ENCODE measurements around the gene COPZ1. TPM values are rescaled to one million over a fixed set of nuclear protein-coding genes. Genes with fewer than 3 reads are reported as not detected.

The COPZ1 gene
- total and polyA plus RNA-seq, 2 donors (not counting 3 experiments of a cell fraction or from before 2014, with no cell fraction given): 143 to 174 TPM

- POLR2A ChIA-PET: interaction anchor here (1.1 kb wide), 1 partner anchor 44 kb away, joined by 3 read pairs; no protein-coding TSS in a partner anchor
- Histone ChIP-seq H3K4me1 (ENCODE audit: control insufficient read depth, extremely low read depth, insufficient read depth, low read length) (no peaks in the 10 kb centered on the region), H3K4me3 (replicated peaks in 1 of 3; ENCODE audit: insufficient read depth in 1 of 3, low read depth in 1 of 3, low read length in 3 of 3) (no peak overlapping the region), H3K27ac (ENCODE audit: insufficient read depth, low read depth, low read length) (no peak overlapping the region), H3K36me3 (ENCODE audit: control insufficient read depth in 2 of 2, extremely low read depth in 1 of 2, insufficient read depth in 2 of 2, low read length in 2 of 2) (peaks cover 53 to 55% of the 10 kb centered on the region in 2 experiments), H3K9me1 (replicated peaks; ENCODE audit: control insufficient read depth, extremely low read depth, insufficient read depth, low read length) (no peaks in the 10 kb centered on the region), H3K27me3 (ENCODE audit: control insufficient read depth in 2 of 2, insufficient read depth in 2 of 2, low read length in 2 of 2) (no peaks in the 10 kb centered on the region), H3K4me2 (ENCODE audit: insufficient read depth, low read length) (no peak overlapping the region), H2AFZ (ENCODE audit: low read depth, low read length) (no peak overlapping the region), H3K9ac (replicated peaks; ENCODE audit: extremely low read depth, insufficient read depth, low read length) (no peak overlapping the region), H4K20me1 (replicated peaks; ENCODE audit: control insufficient read depth, extremely low read depth, insufficient read depth, low read length) (peaks cover 2% of the 10 kb centered on the region), H3K79me2 (ENCODE audit: control insufficient read depth, insufficient read depth, low read length) (peaks cover 15% of the 10 kb centered on the region), H3K9me3 (replicated peaks; ENCODE audit: control insufficient read depth, insufficient read depth, low read length) (no peaks in the 10 kb centered on the region)
- dilution Hi-C loops (cut with MboI; ENCODE audit: extremely low pct_ligation_motif_present, low sequenced_read_pairs): no loop called here
- no peak for FAIRE-seq
- intact Hi-C loops (cut with micrococcal nuclease): no loop called here
- no peak for DNase-seq (ENCODE audit: low read depth, low spot score)
- CTCF ChIA-PET: interaction anchor here (1.4 to 12.1 kb wide), 4 partner anchors 8 to 47 kb away, joined by 4 to 517 read pairs (median 5); no protein-coding TSS in a partner anchor
- TF ChIP-seq JUN (IDR thresholded peaks at IDR 0.05; ENCODE audit: borderline replicate concordance, insufficient read depth, insufficient read length, low read depth) (no peak), MYC (IDR thresholded peaks at IDR 0.05; ENCODE audit: low read depth, low read length) (no peak), EZH2 (IDR thresholded peaks at IDR 0.05; ENCODE audit: borderline replicate concordance, low read depth, low read length, severe bottlenecking) (no peak), GATA2 (IDR thresholded peaks at IDR 0.05; ENCODE audit: insufficient read depth, insufficient read length, low read depth, low read length) (no peak), FOS (IDR thresholded peaks at IDR 0.05; ENCODE audit: borderline replicate concordance, insufficient read depth, low read length) (no peak), MAX (IDR thresholded peaks at IDR 0.05; ENCODE audit: insufficient read depth, insufficient read length) (no peak), POLR2A (IDR thresholded peaks at IDR 0.05; ENCODE audit: low read depth, low read length) (no peak), POLR2AphosphoS5 (IDR thresholded peaks at IDR 0.05; ENCODE audit: insufficient read depth, low read depth, low read length) (no peak)
- no TSS peak for BruUV-seq (replicated peaks)
These were observed 70.1 kb downstream of the COPZ1 start for GRCh38 chr12:54394986-54395385.

GRCh38 chr12:54395545-54395944 lies 70.6 kb downstream of the COPZ1 start:
- Histone ChIP-seq H3K27me3 (ENCODE audit: control insufficient read depth in 2 of 2, insufficient read depth in 2 of 2, low read length in 2 of 2) (no peaks in the 10 kb centered on the region), H3K4me2 (ENCODE audit: insufficient read depth, low read length) (no peak overlapping the region), H3K9me1 (replicated peaks; ENCODE audit: control insufficient read depth, extremely low read depth, insufficient read depth, low read length) (no peaks in the 10 kb centered on the region), H3K9me3 (replicated peaks; ENCODE audit: control insufficient read depth, insufficient read depth, low read length) (no peaks in the 10 kb centered on the region), H4K20me1 (replicated peaks; ENCODE audit: control insufficient read depth, extremely low read depth, insufficient read depth, low read length) (peaks cover 2% of the 10 kb centered on the region), H3K4me3 (replicated peaks in 1 of 3; ENCODE audit: insufficient read depth in 1 of 3, low read depth in 1 of 3, low read length in 3 of 3) (no peak overlapping the region), H3K9ac (replicated peaks; ENCODE audit: extremely low read depth, insufficient read depth, low read length) (no peak overlapping the region), H3K79me2 (ENCODE audit: control insufficient read depth, insufficient read depth, low read length) (peaks cover 16% of the 10 kb centered on the region), H3K4me1 (ENCODE audit: control insufficient read depth, extremely low read depth, insufficient read depth, low read length) (no peaks in the 10 kb centered on the region), H3K36me3 (ENCODE audit: control insufficient read depth in 2 of 2, extremely low read depth in 1 of 2, insufficient read depth in 2 of 2, low read length in 2 of 2) (peaks cover 57 to 60% of the 10 kb centered on the region in 2 experiments), H3K27ac (ENCODE audit: insufficient read depth, low read depth, low read length) (no peak overlapping the region), H2AFZ (ENCODE audit: low read depth, low read length) (no peak overlapping the region)
- dilution Hi-C loops (cut with MboI; ENCODE audit: extremely low pct_ligation_motif_present, low sequenced_read_pairs): no loop called here
- ChIA-PET POLR2A (interaction anchor here (1.1 kb wide), 1 partner anchor 44 kb away, joined by 3 read pairs; no protein-coding TSS in a partner anchor), CTCF (interaction anchor here (0.7 to 12.1 kb wide), 7 partner anchors 8 to 46 kb away, joined by 3 to 517 read pairs (median 5); no protein-coding TSS in a partner anchor)
- FAIRE-seq (peak; percentile 66), DNase-seq (ENCODE audit: low read depth, low spot score) (no peak)
- TSS peak; percentile 85 for BruUV-seq (replicated peaks)
- TF ChIP-seq CTCF (IDR thresholded peaks at IDR 0.05; ENCODE audit: extremely low read depth in 1 of 2, insufficient read depth in 1 of 2, low read depth in 1 of 2, low read length in 2 of 2): no peak
- TF ChIP-seq POLR2AphosphoS5 (IDR thresholded peaks at IDR 0.05; ENCODE audit: insufficient read depth, low read depth, low read length): peak; percentile 17
- intact Hi-C loops (cut with micrococcal nuclease): no loop called here

Data from endothelial cell of umbilical vein (primary cell).